GM21367 (cell line): ENCODE data around the gene GPR137B.
A peak's percentile ranks its signal among the peaks of the same experiment; 100 is the strongest.
"Not testable (repeated sequence)": the region's sequence is repeated elsewhere in the genome, so short reads cannot be mapped to it uniquely, and the experiment has no call there.

Experiments
- ATAC-seq: cut with Tn5 transposase; IDR thresholded peaks from one replicate; pipeline ENCODE4 v1.9.1; 2021; ENCODE audit not compliant: unreplicated experiment

Gene GPR137B, protein sequence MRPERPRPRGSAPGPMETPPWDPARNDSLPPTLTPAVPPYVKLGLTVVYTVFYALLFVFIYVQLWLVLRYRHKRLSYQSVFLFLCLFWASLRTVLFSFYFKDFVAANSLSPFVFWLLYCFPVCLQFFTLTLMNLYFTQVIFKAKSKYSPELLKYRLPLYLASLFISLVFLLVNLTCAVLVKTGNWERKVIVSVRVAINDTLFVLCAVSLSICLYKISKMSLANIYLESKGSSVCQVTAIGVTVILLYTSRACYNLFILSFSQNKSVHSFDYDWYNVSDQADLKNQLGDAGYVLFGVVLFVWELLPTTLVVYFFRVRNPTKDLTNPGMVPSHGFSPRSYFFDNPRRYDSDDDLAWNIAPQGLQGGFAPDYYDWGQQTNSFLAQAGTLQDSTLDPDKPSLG

DNA sequence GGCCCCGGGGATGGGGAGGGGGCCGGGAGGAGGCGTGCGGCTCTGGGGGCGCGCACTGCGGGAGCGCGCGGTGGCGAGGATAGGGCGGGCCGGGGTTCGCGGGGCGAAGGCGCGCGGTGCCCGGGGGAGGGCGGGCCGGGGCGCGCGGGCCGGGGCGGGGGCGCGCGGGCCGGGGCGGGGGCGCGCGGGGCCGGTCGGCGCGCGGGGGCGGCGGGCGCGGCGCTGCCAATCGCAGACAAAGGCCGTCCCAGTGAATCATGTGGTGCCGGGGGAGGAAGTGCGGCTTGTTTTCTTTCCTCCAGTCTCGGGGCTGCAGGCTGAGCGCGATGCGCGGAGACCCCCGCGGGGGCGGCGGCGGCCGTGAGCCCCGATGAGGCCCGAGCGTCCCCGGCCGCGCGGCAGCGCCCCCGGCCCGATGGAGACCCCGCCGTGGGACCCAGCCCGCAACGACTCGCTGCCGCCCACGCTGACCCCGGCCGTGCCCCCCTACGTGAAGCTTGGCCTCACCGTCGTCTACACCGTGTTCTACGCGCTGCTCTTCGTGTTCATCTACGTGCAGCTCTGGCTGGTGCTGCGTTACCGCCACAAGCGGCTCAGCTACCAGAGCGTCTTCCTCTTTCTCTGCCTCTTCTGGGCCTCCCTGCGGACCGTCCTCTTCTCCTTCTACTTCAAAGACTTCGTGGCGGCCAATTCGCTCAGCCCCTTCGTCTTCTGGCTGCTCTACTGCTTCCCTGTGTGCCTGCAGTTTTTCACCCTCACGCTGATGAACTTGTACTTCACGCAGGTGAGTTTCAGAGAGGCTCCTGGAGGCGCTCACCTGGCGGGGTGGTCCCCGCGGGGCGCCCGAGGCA, at the start of gene GPR137B:
Gene GPR137B, plus strand, starts transcription at position 287 of the 851 bp plus-strand sequence. Its CDS starts 84 bp downstream, at position 371.
- peak; percentile 44 for ATAC-seq

DNA sequence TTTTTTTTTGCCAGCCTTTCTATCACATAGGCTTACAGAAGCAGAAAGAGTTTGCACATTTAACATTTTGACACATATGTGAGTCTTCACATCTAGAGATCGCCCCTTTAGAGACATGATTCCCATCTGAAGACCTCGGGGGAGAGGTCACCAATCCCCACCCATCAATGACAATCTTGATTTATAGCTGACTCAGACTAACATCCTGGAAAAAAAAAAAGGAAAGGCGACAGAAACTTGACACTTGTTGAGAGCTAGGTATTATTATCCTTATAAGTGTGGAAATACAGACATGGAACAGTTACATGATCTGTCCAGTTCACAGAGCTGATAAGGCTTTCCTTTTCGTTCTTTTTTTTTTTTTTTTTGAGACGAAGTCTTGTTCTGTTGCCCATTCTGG, 49.4 kb upstream of the GPR137B start:
- no peak for ATAC-seq

GRCh38 chr1:236095705-236096520, 46.4 kb upstream of the GPR137B start:
- ATAC-seq, result no peak

- not testable (repeated sequence) for ATAC-seq
Measured at GRCh38 chr1:236096660-236097482, 45.5 kb upstream of the GPR137B start.

DNA sequence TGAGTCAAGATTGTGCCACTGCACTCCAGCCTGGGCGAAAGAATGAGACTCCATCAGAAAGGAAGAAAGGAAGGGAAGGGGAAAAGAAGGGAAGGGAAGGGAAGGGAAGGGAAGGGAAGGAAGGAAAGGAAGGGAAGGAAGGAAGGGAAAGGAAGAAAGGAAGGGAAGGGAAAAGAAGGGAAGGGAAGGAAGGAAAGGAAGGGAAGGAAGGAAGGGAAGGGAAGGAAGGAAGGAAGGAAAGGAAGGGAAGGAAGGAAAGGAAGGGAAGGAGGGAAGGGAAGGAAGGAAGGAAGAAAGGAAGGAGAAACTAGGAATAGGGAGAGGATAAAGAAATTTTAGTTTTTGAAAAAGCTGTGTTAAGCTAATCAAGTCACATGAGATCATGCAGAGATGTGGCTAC, 44.1 kb upstream of the GPR137B start:
- ATAC-seq, result no peak

- ATAC-seq, result no peak
Measured at GRCh38 chr1:236099355-236099974, 42.9 kb upstream of the GPR137B start.

GRCh38 chr1:236100799-236101198, 41.5 kb upstream of the GPR137B start:
- ATAC-seq, result no peak

GRCh38 chr1:236101233-236102200, 40.8 kb upstream of the GPR137B start:
- ATAC-seq, result no peak

DNA sequence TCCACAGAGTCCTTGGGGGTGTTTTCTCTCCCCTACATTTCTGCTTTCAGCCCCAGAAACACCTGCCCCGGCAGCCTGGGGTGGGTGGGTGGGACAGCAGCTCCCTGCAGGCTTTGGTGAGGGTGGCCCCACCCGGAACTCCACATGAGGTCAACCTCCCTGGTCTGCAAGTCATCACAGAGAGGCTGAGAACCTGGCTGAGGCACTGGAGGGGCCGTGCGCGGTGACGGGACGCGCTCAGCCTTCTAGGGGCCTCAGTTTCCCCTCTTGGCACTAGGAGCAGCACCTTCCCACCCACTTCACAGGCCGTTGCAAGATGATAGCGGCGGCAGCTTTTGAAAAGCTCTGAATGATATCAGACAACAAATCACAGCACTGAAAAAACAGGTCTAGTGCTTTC, 39.7 kb upstream of the GPR137B start:
- no peak for ATAC-seq

- no peak for ATAC-seq
Measured at GRCh38 chr1:236103059-236103458, 39.3 kb upstream of the GPR137B start.

DNA sequence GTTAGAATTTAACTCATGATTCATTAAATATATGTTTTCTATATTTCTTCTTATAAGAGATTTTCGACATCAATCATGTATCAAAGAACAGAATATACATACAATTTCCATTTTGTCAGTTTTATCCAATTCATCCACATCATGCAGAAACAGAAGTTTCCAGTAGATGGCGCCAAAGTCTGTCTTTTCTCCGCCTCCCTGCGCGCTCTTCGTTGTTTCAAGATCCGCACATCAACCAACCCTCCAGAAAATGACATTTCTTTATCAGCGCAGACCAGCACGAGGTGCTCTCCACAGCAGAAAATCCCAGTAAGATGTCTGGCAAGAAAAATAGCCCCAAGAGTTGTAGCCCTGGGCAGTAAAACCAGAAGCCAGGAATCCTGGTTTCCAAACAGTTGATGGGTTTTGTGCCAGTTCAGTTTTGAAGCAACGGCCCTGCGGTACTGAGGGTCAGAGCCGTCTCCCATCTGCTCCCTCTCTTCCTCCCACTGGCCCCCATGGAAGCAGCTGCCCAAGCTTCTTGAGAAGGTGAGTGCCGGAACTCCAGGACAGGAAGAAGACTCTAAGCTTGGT, 38.6 kb upstream of the GPR137B start:
- no peak for ATAC-seq

- ATAC-seq, result no peak
Measured at GRCh38 chr1:236107121-236107907, 35.0 kb upstream of the GPR137B start.

- ATAC-seq, result no peak
Measured at GRCh38 chr1:236108027-236108648, 34.2 kb upstream of the GPR137B start.

DNA sequence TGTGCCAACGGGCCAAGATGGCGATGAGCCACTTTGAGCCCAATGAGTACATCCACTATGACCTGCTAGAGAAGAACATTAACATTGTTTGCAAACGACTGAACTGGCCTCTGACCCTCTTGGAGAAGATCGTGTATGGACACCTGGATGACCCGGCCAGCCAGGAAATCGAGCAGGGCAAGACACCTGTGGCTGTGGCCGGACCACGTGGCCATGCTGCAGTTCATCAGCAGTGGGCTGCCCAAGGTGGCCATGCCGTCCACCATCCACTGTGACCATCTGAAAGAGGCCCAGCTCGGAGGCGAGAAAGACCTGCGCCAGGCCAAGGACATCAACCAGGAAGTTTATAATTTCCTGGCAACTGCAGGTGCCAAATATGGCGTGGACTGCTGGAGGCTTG, 32.2 kb upstream of the GPR137B start:
- no peak for ATAC-seq

DNA sequence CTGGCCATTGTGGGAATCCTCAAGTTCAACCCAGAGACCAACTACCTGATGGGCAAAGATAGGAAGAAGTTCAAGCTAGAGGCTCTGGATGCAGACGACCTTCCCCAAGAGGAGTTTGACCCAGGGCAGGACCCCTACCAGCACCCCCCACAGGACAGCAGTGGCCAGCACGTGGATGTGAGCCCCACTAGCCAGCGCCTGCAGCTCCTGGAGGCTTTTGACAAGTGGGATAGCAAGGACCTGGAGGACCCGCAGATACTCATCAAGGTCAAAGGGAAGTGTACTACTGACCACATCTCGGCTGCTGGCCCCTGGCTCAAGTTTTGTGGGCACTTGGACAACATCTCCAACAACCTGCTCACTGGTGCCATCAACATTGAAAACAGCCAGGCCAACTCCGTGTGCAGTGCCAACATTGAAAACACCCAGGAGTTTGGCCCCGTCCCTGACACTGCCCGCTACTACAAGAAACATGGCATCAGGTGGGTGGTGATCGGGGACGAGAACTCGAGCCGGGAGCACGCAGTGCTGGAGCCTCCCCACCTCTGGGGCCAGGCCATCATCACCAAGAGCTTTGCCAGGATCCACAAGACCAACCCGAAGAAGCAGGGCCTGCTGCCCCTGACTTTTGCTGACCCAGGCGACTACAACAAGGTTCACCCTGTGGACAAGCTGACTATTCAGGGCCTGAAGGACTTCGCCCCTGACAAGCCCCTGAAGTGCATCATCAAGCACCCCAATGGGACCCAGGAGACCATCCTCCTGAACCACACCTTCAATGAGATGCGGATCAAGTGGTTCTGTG, 30.6 kb upstream of the GPR137B start:
- ATAC-seq, result no peak

GRCh38 chr1:236112332-236112627, 30.1 kb upstream of the GPR137B start:
- ATAC-seq, result no peak
